ENCODE data around the gene HASPIN.

HASPIN gene

GRCh38 chr17:3723556-3724377 is at the start of gene HASPIN:
Gene HASPIN, plus strand, starts transcription at chr17:3723903. Its CDS starts 33 bp downstream, at chr17:3723936.
- no peaks in the 10 kb centered on the region for H3K27me3 Mint-ChIP-seq
- H3K4me1 Mint-ChIP-seq, result peaks cover 67% of the 10 kb centered on the region
- H3K9me3 Mint-ChIP-seq, result no peaks in the 10 kb centered on the region
- ATAC-seq (peak; percentile 87), DNase-seq (peak; percentile 95)
- peak within 1 kb of the TSS; percentile 74 for H3K27ac Mint-ChIP-seq
- H3K4me3 Mint-ChIP-seq, result peak within 1 kb of the TSS; percentile 95
- H3K36me3 Mint-ChIP-seq (ENCODE audit: low read depth), result peaks cover 50% of the 10 kb centered on the region

GRCh38 chr17:3675886-3676285 is 47.8 kb upstream of the HASPIN start:
- Mint-ChIP-seq H3K27ac (no peak overlapping the region), H3K27me3 (no peaks in the 10 kb centered on the region)

GRCh38 chr17:3678095-3678820 is 45.4 kb upstream of the HASPIN start:
- Mint-ChIP-seq H3K27ac (no peak overlapping the region), H3K36me3 (ENCODE audit: low read depth) (peaks cover 3% of the 10 kb centered on the region), H3K4me3 (no peak overlapping the region), H3K9me3 (no peaks in the 10 kb centered on the region), H3K27me3 (no peaks in the 10 kb centered on the region), H3K4me1 (peaks cover 5% of the 10 kb centered on the region)
- ATAC-seq, result no peak
- DNase-seq, result no peak

More at GRCh38 chr17:3675886-3676285, 47.8 kb upstream of the HASPIN start:
- ATAC-seq (no peak), DNase-seq (no peak)
- H3K9me3 Mint-ChIP-seq, result no peaks in the 10 kb centered on the region
- peaks cover 7% of the 10 kb centered on the region for H3K36me3 Mint-ChIP-seq (ENCODE audit: low read depth)
- no peaks in the 10 kb centered on the region for H3K4me1 Mint-ChIP-seq
- no peak overlapping the region for H3K4me3 Mint-ChIP-seq

GRCh38 chr17:3678821-3679530 is 44.7 kb upstream of the HASPIN start:
- Mint-ChIP-seq H3K9me3 (no peaks in the 10 kb centered on the region), H3K27me3 (no peaks in the 10 kb centered on the region), H3K4me1 (peaks cover 7% of the 10 kb centered on the region), H3K27ac (no peak overlapping the region), H3K36me3 (ENCODE audit: low read depth) (peaks cover 3% of the 10 kb centered on the region), H3K4me3 (no peak overlapping the region)
- ATAC-seq, result no peak
- DNase-seq, result no peak

GRCh38 chr17:3679531-3680126 is 44.1 kb upstream of the HASPIN start:
- DNase-seq, result no peak
- H3K36me3 Mint-ChIP-seq (ENCODE audit: low read depth), result peaks cover 3% of the 10 kb centered on the region
- H3K9me3 Mint-ChIP-seq, result no peaks in the 10 kb centered on the region
- no peak overlapping the region for H3K27ac Mint-ChIP-seq
- no peak for ATAC-seq
- H3K4me1 Mint-ChIP-seq, result peaks cover 7% of the 10 kb centered on the region
- H3K4me3 Mint-ChIP-seq, result no peak overlapping the region
- H3K27me3 Mint-ChIP-seq, result no peaks in the 10 kb centered on the region

- DNase-seq, result no peak
- H3K27me3 Mint-ChIP-seq, result no peaks in the 10 kb centered on the region
- H3K27ac Mint-ChIP-seq, result no peak overlapping the region
- no peak overlapping the region for H3K4me3 Mint-ChIP-seq
- no peak for ATAC-seq
- H3K4me1 Mint-ChIP-seq, result peaks cover 7% of the 10 kb centered on the region
- no peaks in the 10 kb centered on the region for H3K9me3 Mint-ChIP-seq
- peaks cover 3% of the 10 kb centered on the region for H3K36me3 Mint-ChIP-seq (ENCODE audit: low read depth)
These were observed 42.6 kb upstream of the HASPIN start for GRCh38 chr17:3681057-3681456.

GRCh38 chr17:3681565-3681964 is 42.1 kb upstream of the HASPIN start:
- Mint-ChIP-seq H3K27ac (no peak overlapping the region), H3K9me3 (no peaks in the 10 kb centered on the region), H3K4me3 (no peak overlapping the region), H3K4me1 (peaks cover 7% of the 10 kb centered on the region), H3K27me3 (no peaks in the 10 kb centered on the region), H3K36me3 (ENCODE audit: low read depth) (peaks cover 3% of the 10 kb centered on the region)
- DNase-seq, result no peak
- ATAC-seq, result no peak

GRCh38 chr17:3682033-3682432 is 41.7 kb upstream of the HASPIN start:
- DNase-seq (no peak), ATAC-seq (no peak)
- no peak overlapping the region for H3K27ac Mint-ChIP-seq
- no peaks in the 10 kb centered on the region for H3K27me3 Mint-ChIP-seq
- H3K4me3 Mint-ChIP-seq, result no peak overlapping the region
- no peaks in the 10 kb centered on the region for H3K9me3 Mint-ChIP-seq
- H3K4me1 Mint-ChIP-seq, result peaks cover 7% of the 10 kb centered on the region
- peaks cover 3% of the 10 kb centered on the region for H3K36me3 Mint-ChIP-seq (ENCODE audit: low read depth)

- Mint-ChIP-seq H3K27me3 (no peaks in the 10 kb centered on the region), H3K27ac (peak overlapping the region; percentile 10), H3K4me3 (no peak overlapping the region), H3K9me3 (no peaks in the 10 kb centered on the region), H3K4me1 (peaks cover 7% of the 10 kb centered on the region), H3K36me3 (ENCODE audit: low read depth) (no peaks in the 10 kb centered on the region)
- ATAC-seq, result peak; percentile 78
- peak; percentile 61 for DNase-seq
These were observed 40.6 kb upstream of the HASPIN start for GRCh38 chr17:3683054-3683511.

GRCh38 chr17:3685174-3685573 is 38.5 kb upstream of the HASPIN start:
- ATAC-seq (no peak), DNase-seq (no peak)

GRCh38 chr17:3688027-3688553 is 35.6 kb upstream of the HASPIN start:
- H3K9me3 Mint-ChIP-seq, result no peaks in the 10 kb centered on the region
- H3K36me3 Mint-ChIP-seq (ENCODE audit: low read depth), result peaks cover 3% of the 10 kb centered on the region
- no peak for ATAC-seq
- no peak for DNase-seq
- no peak overlapping the region for H3K4me3 Mint-ChIP-seq
- H3K27me3 Mint-ChIP-seq, result no peaks in the 10 kb centered on the region
- no peak overlapping the region for H3K27ac Mint-ChIP-seq
- peaks cover 18% of the 10 kb centered on the region for H3K4me1 Mint-ChIP-seq

More at GRCh38 chr17:3685174-3685573, 38.5 kb upstream of the HASPIN start:
- no peaks in the 10 kb centered on the region for H3K27me3 Mint-ChIP-seq
- no peak overlapping the region for H3K27ac Mint-ChIP-seq
- H3K9me3 Mint-ChIP-seq, result no peaks in the 10 kb centered on the region
- peaks cover 3% of the 10 kb centered on the region for H3K36me3 Mint-ChIP-seq (ENCODE audit: low read depth)
- H3K4me3 Mint-ChIP-seq, result no peak overlapping the region
- H3K4me1 Mint-ChIP-seq, result peaks cover 12% of the 10 kb centered on the region

- H3K9me3 Mint-ChIP-seq, result no peaks in the 10 kb centered on the region
- no peak overlapping the region for H3K4me3 Mint-ChIP-seq
- peaks cover 21% of the 10 kb centered on the region for H3K4me1 Mint-ChIP-seq
These were observed 34.8 kb upstream of the HASPIN start for GRCh38 chr17:3688852-3689261.

GRCh38 chr17:3689262-3690093 is 34.2 kb upstream of the HASPIN start:
- Mint-ChIP-seq H3K4me1 (peaks cover 27% of the 10 kb centered on the region), H3K36me3 (ENCODE audit: low read depth) (peaks cover 5% of the 10 kb centered on the region), H3K9me3 (no peaks in the 10 kb centered on the region), H3K27me3 (no peaks in the 10 kb centered on the region), H3K4me3 (no peak overlapping the region), H3K27ac (no peak overlapping the region)
- ATAC-seq, result no peak
- no peak for DNase-seq

More at GRCh38 chr17:3688852-3689261, 34.8 kb upstream of the HASPIN start:
- H3K36me3 Mint-ChIP-seq (ENCODE audit: low read depth), result peaks cover 3% of the 10 kb centered on the region
- H3K27ac Mint-ChIP-seq, result no peak overlapping the region
- H3K27me3 Mint-ChIP-seq, result no peaks in the 10 kb centered on the region
- ATAC-seq, result no peak
- DNase-seq, result no peak
